ENCODE measurements around the gene LRRC8A. TPM values are rescaled to one million over a fixed set of nuclear protein-coding genes. Genes with fewer than 3 reads are reported as not detected.

LRRC8A gene
- total and polyA plus RNA-seq, 2 experiments from 2014 or later, result 35.6 to 37.9 TPM

- DNase-seq, result peak; percentile 47
- in situ Hi-C loops (cut with MboI), result loop anchor here (5.0 kb wide), 1 partner anchor 61 kb away; no protein-coding TSS in a partner anchor
- TF ChIP-seq EZH2phosphoT487 (IDR thresholded peaks at IDR 0.05; ENCODE audit: insufficient read depth, low read depth) (no peak), EZH2 (IDR thresholded peaks at IDR 0.05; ENCODE audit: insufficient read depth, poor library complexity, severe bottlenecking) (no peak)
- no peak overlapping the region for H3K4me2 ChIP-seq (ENCODE audit: unreplicated experiment)
- H3K4me1 ChIP-seq (ENCODE audit: insufficient read depth), result no peaks in the 10 kb centered on the region
- H3F3A ChIP-seq (ENCODE audit: insufficient read depth), result no peaks in the 10 kb centered on the region
- H3K9ac ChIP-seq, result no peak overlapping the region
- no peaks in the 10 kb centered on the region for H4K20me1 ChIP-seq (ENCODE audit: insufficient read depth)
- no peaks in the 10 kb centered on the region for H3K9me2 ChIP-seq (ENCODE audit: insufficient read depth)
- H3K79me2 ChIP-seq (ENCODE audit: insufficient read depth), result no peaks in the 10 kb centered on the region
- WGBS, 2 experiments (ENCODE audit: low coverage in 1 of 2, low lambda C conversion rate in 2 of 2, missing lambda C conversion rate in 2 of 2), result 27 to 30% methylated on average over 10 of the region's 10 CpGs
- 0 out of 2 replicates have a peak overlapping the region, but pooled peaks have one; percentile 27 for H2AFZ ChIP-seq
- no peaks in the 10 kb centered on the region for H3K36me3 ChIP-seq (ENCODE audit: low read depth)
- no peaks in the 10 kb centered on the region for H3K27me3 ChIP-seq (replicated peaks; ENCODE audit: insufficient read depth)
- H3K4me3 ChIP-seq, result no peak overlapping the region
- no peak overlapping the region for H3K27ac ChIP-seq
- no peaks in the 10 kb centered on the region for H3K9me3 ChIP-seq (ENCODE audit: low read depth)
Measured at GRCh38 chr9:128927731-128928411, 45.9 kb downstream of the LRRC8A start.

GRCh38 chr9:128928624-128929023 lies 46.7 kb downstream of the LRRC8A start:
- Histone ChIP-seq H3K36me3 (ENCODE audit: low read depth) (no peaks in the 10 kb centered on the region), H3K27ac (no peak overlapping the region), H3K9me2 (ENCODE audit: insufficient read depth) (no peaks in the 10 kb centered on the region), H2AFZ (no peak overlapping the region), H3K4me1 (ENCODE audit: insufficient read depth) (no peaks in the 10 kb centered on the region), H3K9ac (no peak overlapping the region), H3K9me3 (ENCODE audit: low read depth) (no peaks in the 10 kb centered on the region), H3K27me3 (replicated peaks; ENCODE audit: insufficient read depth) (no peaks in the 10 kb centered on the region), H3K4me3 (no peak overlapping the region), H3F3A (ENCODE audit: insufficient read depth) (no peaks in the 10 kb centered on the region), H3K79me2 (ENCODE audit: insufficient read depth) (no peaks in the 10 kb centered on the region), H4K20me1 (ENCODE audit: insufficient read depth) (no peaks in the 10 kb centered on the region), H3K4me2 (ENCODE audit: unreplicated experiment) (no peak overlapping the region)
- in situ Hi-C loops (cut with MboI), result loop anchor here (5.0 kb wide), 1 partner anchor 61 kb away; no protein-coding TSS in a partner anchor
- TF ChIP-seq EZH2 (IDR thresholded peaks at IDR 0.05; ENCODE audit: insufficient read depth, poor library complexity, severe bottlenecking) (no peak), EZH2phosphoT487 (IDR thresholded peaks at IDR 0.05; ENCODE audit: insufficient read depth, low read depth) (no peak)
- DNase-seq, result no peak
- 87 to 91% methylated on average over 2 of the region's 2 CpGs for WGBS, 2 experiments (ENCODE audit: low coverage in 1 of 2, low lambda C conversion rate in 2 of 2, missing lambda C conversion rate in 2 of 2)

- Histone ChIP-seq H3F3A (ENCODE audit: insufficient read depth) (no peaks in the 10 kb centered on the region), H3K9me2 (ENCODE audit: insufficient read depth) (no peaks in the 10 kb centered on the region), H3K36me3 (ENCODE audit: low read depth) (no peaks in the 10 kb centered on the region), H4K20me1 (ENCODE audit: insufficient read depth) (no peaks in the 10 kb centered on the region), H2AFZ (no peak overlapping the region), H3K4me3 (no peak overlapping the region), H3K4me2 (ENCODE audit: unreplicated experiment) (no peak overlapping the region), H3K79me2 (ENCODE audit: insufficient read depth) (no peaks in the 10 kb centered on the region), H3K27ac (no peak overlapping the region), H3K27me3 (replicated peaks; ENCODE audit: insufficient read depth) (no peaks in the 10 kb centered on the region), H3K9me3 (ENCODE audit: low read depth) (no peaks in the 10 kb centered on the region), H3K9ac (no peak overlapping the region), H3K4me1 (ENCODE audit: insufficient read depth) (no peaks in the 10 kb centered on the region)
- WGBS, 2 experiments (ENCODE audit: low coverage in 1 of 2, low lambda C conversion rate in 2 of 2, missing lambda C conversion rate in 2 of 2), result 92 to 95% methylated on average over 4 of the region's 4 CpGs
- no peak for DNase-seq
- in situ Hi-C loops (cut with MboI), result loop anchor here (5.0 kb wide), 1 partner anchor 62 kb away; no protein-coding TSS in a partner anchor
- TF ChIP-seq EZH2 (IDR thresholded peaks at IDR 0.05; ENCODE audit: insufficient read depth, poor library complexity, severe bottlenecking), result no peak
- TF ChIP-seq EZH2phosphoT487 (IDR thresholded peaks at IDR 0.05; ENCODE audit: insufficient read depth, low read depth), result no peak
Measured at GRCh38 chr9:128929560-128929959, 47.6 kb downstream of the LRRC8A start.

GRCh38 chr9:128933731-128934130 lies 51.8 kb downstream of the LRRC8A start:
- H3K4me1 ChIP-seq (ENCODE audit: insufficient read depth), result no peaks in the 10 kb centered on the region
- H3K27me3 ChIP-seq (replicated peaks; ENCODE audit: insufficient read depth), result no peaks in the 10 kb centered on the region
- H2AFZ ChIP-seq, result no peak overlapping the region
- H4K20me1 ChIP-seq (ENCODE audit: insufficient read depth), result no peaks in the 10 kb centered on the region
- no peaks in the 10 kb centered on the region for H3K79me2 ChIP-seq (ENCODE audit: insufficient read depth)
- no peaks in the 10 kb centered on the region for H3K9me2 ChIP-seq (ENCODE audit: insufficient read depth)
- H3K9ac ChIP-seq, result no peak overlapping the region
- no peak overlapping the region for H3K4me2 ChIP-seq (ENCODE audit: unreplicated experiment)
- no peaks in the 10 kb centered on the region for H3K36me3 ChIP-seq (ENCODE audit: low read depth)
- TF ChIP-seq EZH2 (IDR thresholded peaks at IDR 0.05; ENCODE audit: insufficient read depth, poor library complexity, severe bottlenecking) (no peak), EZH2phosphoT487 (IDR thresholded peaks at IDR 0.05; ENCODE audit: insufficient read depth, low read depth) (no peak)
- H3F3A ChIP-seq (ENCODE audit: insufficient read depth), result no peaks in the 10 kb centered on the region
- WGBS, 2 experiments (ENCODE audit: low coverage in 1 of 2, low lambda C conversion rate in 2 of 2, missing lambda C conversion rate in 2 of 2), result 81 to 82% methylated on average over 5 of the region's 5 CpGs
- H3K9me3 ChIP-seq (ENCODE audit: low read depth), result no peaks in the 10 kb centered on the region
- in situ Hi-C loops (cut with MboI), result no loop called here
- no peak for DNase-seq
- H3K27ac ChIP-seq, result no peak overlapping the region
- no peak overlapping the region for H3K4me3 ChIP-seq
